Ovary (tissue), 3 donors: ENCODE data around the gene CSTB.
"Not testable (repeated sequence)": the region's sequence is repeated elsewhere in the genome, so short reads cannot be mapped to it uniquely, and the experiment has no call there.

ENCODE experiments used
- CTCF ChIP-seq, 3 donors: fragments of 450-650 bp in 2 of 3; fragments of 200-600 bp in 1 of 3; IDR thresholded peaks; one replicate each; pipeline versions ENCODE4 v1.5.1 to v1.8.0; 2016 to 2022; ENCODE audit warnings: antibody characterized with exemption in 3 of 3, mild to moderate bottlenecking in 1 of 3
- POLR2A ChIP-seq: fragments of 450-650 bp; IDR thresholded peaks from one replicate; pipeline ENCODE4 v1.6.1; 2017; ENCODE audit warnings: antibody characterized with exemption, mild to moderate bottlenecking, moderate library complexity
- donor health status: DM: no; HTN: no; CAD: no.

- TF ChIP-seq POLR2A; CTCF (IDR thresholded peaks at IDR 0.05): not testable (repeated sequence)
Observed at GRCh38 chr21:43822166-43822565, 46.1 kb upstream of the CSTB start.
